PFSK-1 (cell line): ENCODE data around the gene RPL10.

Source experiments
- FOXP2 ChIP-seq: optimal IDR thresholded peaks from 2 replicates; pipeline ENCODE3; 2011; ENCODE audit warnings: borderline replicate concordance, control low read depth, inconsistent platforms; ENCODE audit not compliant: insufficient read depth; ENCODE audit errors: extremely low read length, extremely low read depth
- POLR2AphosphoS5 ChIP-seq: IDR thresholded peaks from 2 replicates; pipeline ENCODE4 v1.6.1; 2012; ENCODE audit warnings: low read depth, mild to moderate bottlenecking, control low read depth, low read length, moderate library complexity
- REST ChIP-seq, 2 experiments: IDR thresholded peaks; 2 replicates each; pipeline versions ENCODE4 v1.6.1 to v1.8.0; 2011 to 2012; ENCODE audit warnings: low read depth in 2 of 2, low read length in 2 of 2, control low read depth in 1 of 2, inconsistent platforms in 1 of 2, mild to moderate bottlenecking in 1 of 2, moderate library complexity in 1 of 2; ENCODE audit not compliant: insufficient read depth in 1 of 2
- SIN3A ChIP-seq: IDR thresholded peaks from 2 replicates; pipeline ENCODE4 v1.6.1; 2012; ENCODE audit warnings: mild to moderate bottlenecking, low read length, moderate library complexity, borderline replicate concordance; ENCODE audit not compliant: insufficient read depth
- TAF1 ChIP-seq: IDR thresholded peaks from 2 replicates; pipeline ENCODE4 v1.6.1; 2012; ENCODE audit warnings: low read length, control low read depth, borderline replicate concordance; ENCODE audit not compliant: insufficient read depth

Gene RPL10

GRCh38 chrX:154363706-154364439 lies 34.3 kb upstream of the RPL10 start:
- TF ChIP-seq FOXP2 (no peak), TAF1 (no peak), POLR2AphosphoS5 (no peak), SIN3A (no peak), REST (IDR thresholded peaks at IDR 0.05; ENCODE audit: insufficient read depth in 1 of 2, low read depth in 2 of 2, low read length in 2 of 2) (no peak)

GRCh38 chrX:154365052-154365600 lies 33.1 kb upstream of the RPL10 start:
- no peak for TF ChIP-seq TAF1
- TF ChIP-seq SIN3A = no peak
- no peak for TF ChIP-seq POLR2AphosphoS5
- no peak for TF ChIP-seq REST (IDR thresholded peaks at IDR 0.05; ENCODE audit: insufficient read depth in 1 of 2, low read depth in 2 of 2, low read length in 2 of 2)
- no peak for TF ChIP-seq FOXP2

DNA sequence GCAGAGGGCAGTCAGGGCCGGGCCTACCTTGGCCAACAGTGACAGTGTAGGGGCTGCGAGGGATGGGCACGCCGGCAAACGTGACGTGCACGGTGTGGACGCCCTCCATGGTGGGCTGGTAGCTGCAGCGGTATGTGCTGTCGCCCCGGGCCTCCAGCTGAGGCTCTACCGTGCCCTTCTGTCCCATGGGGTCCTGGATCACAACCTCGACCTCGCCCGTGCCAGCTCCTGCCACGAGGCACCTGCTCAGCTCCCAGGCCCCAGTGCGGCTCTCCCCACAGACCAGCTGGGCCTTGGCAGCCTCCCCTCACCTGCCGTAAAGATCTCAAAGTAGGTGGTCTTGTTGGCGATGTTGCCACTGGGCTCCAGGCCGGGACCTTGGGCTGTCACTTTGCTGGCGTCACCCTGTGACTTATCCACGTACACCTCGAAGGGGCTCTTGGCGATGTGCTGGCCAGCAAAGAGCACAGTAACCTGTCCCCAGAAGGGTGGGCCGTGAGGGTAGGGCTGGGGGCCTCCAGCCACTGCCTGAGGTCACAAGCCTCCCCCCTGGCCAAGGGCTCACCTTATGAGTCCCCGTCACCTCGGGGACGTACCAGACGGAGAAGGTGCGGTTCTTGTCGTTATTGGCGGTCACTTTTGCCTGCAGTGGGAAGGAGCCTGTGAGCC lies 32.0 kb upstream of the RPL10 start:
- TF ChIP-seq REST (IDR thresholded peaks at IDR 0.05; ENCODE audit: insufficient read depth in 1 of 2, low read depth in 2 of 2, low read length in 2 of 2) = no peak
- TF ChIP-seq TAF1 = no peak
- no peak for TF ChIP-seq POLR2AphosphoS5
- TF ChIP-seq SIN3A = no peak
- TF ChIP-seq FOXP2 = no peak

- no peak for TF ChIP-seq POLR2AphosphoS5
- no peak for TF ChIP-seq FOXP2
- no peak for TF ChIP-seq REST (IDR thresholded peaks at IDR 0.05; ENCODE audit: insufficient read depth in 1 of 2, low read depth in 2 of 2, low read length in 2 of 2)
- no peak for TF ChIP-seq TAF1
- no peak for TF ChIP-seq SIN3A
Observed at GRCh38 chrX:154366666-154367055, 31.5 kb upstream of the RPL10 start.
